ENCODE results near the gene SHOX. TPM values are rescaled to one million over a fixed set of nuclear protein-coding genes. Genes with fewer than 3 reads are reported as not detected.

The SHOX gene
- total RNA-seq, 4 donors from 2014 or later: 0.29 to 2.8 (median 0.89) TPM

GRCh38 chrX:632366-633042 is 1.9 kb downstream of the SHOX start:
- no peaks in the 10 kb centered on the region for H3K9me3 ChIP-seq
- in situ Hi-C loops (cut with MboI; ENCODE audit: low sequenced_read_pairs in 4 of 4): no loop called here
- intact Hi-C loops (cut with DNase I; ENCODE audit: low total_unique reads): no loop called here
- H3K27ac ChIP-seq: no peak overlapping the region
- peaks cover 37 to 73% (median 71%) of the 10 kb centered on the region in 3 donors for H3K27me3 ChIP-seq
- no peak for ATAC-seq
- no peaks in the 10 kb centered on the region for H3K4me1 ChIP-seq
- no peak for TF ChIP-seq POLR2A (IDR thresholded peaks at IDR 0.05)
- TF ChIP-seq, protein P1, sequence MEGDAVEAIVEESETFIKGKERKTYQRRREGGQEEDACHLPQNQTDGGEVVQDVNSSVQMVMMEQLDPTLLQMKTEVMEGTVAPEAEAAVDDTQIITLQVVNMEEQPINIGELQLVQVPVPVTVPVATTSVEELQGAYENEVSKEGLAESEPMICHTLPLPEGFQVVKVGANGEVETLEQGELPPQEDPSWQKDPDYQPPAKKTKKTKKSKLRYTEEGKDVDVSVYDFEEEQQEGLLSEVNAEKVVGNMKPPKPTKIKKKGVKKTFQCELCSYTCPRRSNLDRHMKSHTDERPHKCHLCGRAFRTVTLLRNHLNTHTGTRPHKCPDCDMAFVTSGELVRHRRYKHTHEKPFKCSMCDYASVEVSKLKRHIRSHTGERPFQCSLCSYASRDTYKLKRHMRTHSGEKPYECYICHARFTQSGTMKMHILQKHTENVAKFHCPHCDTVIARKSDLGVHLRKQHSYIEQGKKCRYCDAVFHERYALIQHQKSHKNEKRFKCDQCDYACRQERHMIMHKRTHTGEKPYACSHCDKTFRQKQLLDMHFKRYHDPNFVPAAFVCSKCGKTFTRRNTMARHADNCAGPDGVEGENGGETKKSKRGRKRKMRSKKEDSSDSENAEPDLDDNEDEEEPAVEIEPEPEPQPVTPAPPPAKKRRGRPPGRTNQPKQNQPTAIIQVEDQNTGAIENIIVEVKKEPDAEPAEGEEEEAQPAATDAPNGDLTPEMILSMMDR (IDR thresholded peaks at IDR 0.05 in 4 of 5, conservative IDR thresholded peaks at IDR 0.05 in 1 of 5): no peak
- no peak overlapping the region for H3K4me3 ChIP-seq
- no peaks in the 10 kb centered on the region for H3K36me3 ChIP-seq
- no peak for DNase-seq

GRCh38 chrX:633043-633984 is 2.7 kb downstream of the SHOX start:
- peaks cover 44 to 80% (median 79%) of the 10 kb centered on the region in 3 donors for H3K27me3 ChIP-seq
- no peak for TF ChIP-seq POLR2A (IDR thresholded peaks at IDR 0.05)
- TF ChIP-seq, protein P1 (IDR thresholded peaks at IDR 0.05 in 4 of 5, conservative IDR thresholded peaks at IDR 0.05 in 1 of 5): no peak

GRCh38 chrX:633985-634958 is 3.7 kb downstream of the SHOX start:
- Histone ChIP-seq H3K9me3 (no peaks in the 10 kb centered on the region), H3K4me3 (no peak overlapping the region), H3K27ac (no peak overlapping the region), H3K27me3 (peaks cover 45 to 88% (median 87%) of the 10 kb centered on the region in 3 donors), H3K4me1 (no peaks in the 10 kb centered on the region), H3K36me3 (no peaks in the 10 kb centered on the region)
- in situ Hi-C loops (cut with MboI; ENCODE audit: low sequenced_read_pairs in 4 of 4): no loop called here
- DNase-seq (no peak), ATAC-seq (no peak)
- intact Hi-C loops (cut with DNase I; ENCODE audit: low total_unique reads): no loop called here
- TF ChIP-seq, protein P1 (IDR thresholded peaks at IDR 0.05 in 4 of 5, conservative IDR thresholded peaks at IDR 0.05 in 1 of 5): no peak

More at GRCh38 chrX:633043-633984, 2.7 kb downstream of the SHOX start:
- no peaks in the 10 kb centered on the region for H3K9me3 ChIP-seq
- DNase-seq (no peak), ATAC-seq (no peak)
- H3K4me3 ChIP-seq: no peak overlapping the region
- in situ Hi-C loops (cut with MboI; ENCODE audit: low sequenced_read_pairs in 4 of 4) (no loop called here), intact Hi-C loops (cut with DNase I; ENCODE audit: low total_unique reads) (no loop called here)
- no peak overlapping the region for H3K27ac ChIP-seq
- H3K4me1 ChIP-seq: no peaks in the 10 kb centered on the region
- H3K36me3 ChIP-seq: no peaks in the 10 kb centered on the region

DNA sequence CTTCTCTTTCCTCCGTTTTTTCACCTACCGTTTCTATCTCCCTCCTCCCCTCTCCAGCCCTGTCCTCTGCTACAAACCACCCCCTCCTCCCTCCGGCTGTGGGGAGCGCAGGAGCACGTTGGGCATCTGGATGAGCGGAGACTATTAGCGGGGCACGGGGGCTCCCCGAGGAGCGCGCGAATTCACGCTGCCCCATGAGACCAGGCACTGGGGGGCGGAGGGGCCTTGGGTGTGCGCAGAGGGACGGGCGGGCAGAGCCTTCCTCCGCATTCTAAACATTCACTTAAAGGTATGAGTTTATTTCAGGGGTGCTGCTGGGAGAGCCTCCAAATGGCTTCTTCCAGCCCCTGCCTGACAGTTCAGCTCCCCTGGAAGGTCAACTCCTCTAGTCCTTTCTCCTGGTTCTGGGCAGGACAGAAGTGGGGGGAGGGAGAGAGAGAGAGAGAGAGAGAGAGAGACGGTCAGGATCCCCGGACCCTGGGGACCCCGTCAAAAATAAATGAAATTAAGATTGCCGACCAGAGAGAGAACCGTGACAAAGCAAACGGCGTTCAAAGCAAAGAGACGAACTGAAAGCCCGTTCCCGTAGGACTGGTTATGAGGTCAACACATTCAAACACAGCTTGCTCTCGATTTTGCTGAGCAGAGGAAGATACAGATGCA is 5.0 kb downstream of the SHOX start:
- ATAC-seq (no peak), DNase-seq (no peak)
- TF ChIP-seq, protein P1 (IDR thresholded peaks at IDR 0.05 in 4 of 5, conservative IDR thresholded peaks at IDR 0.05 in 1 of 5): no peak
- no peak for TF ChIP-seq POLR2A (IDR thresholded peaks at IDR 0.05)
- Histone ChIP-seq H3K4me1 (no peaks in the 10 kb centered on the region), H3K27ac (no peak overlapping the region), H3K36me3 (no peaks in the 10 kb centered on the region), H3K4me3 (no peak overlapping the region), H3K27me3 (peaks cover 34 to 85% (median 80%) of the 10 kb centered on the region in 3 donors), H3K9me3 (no peaks in the 10 kb centered on the region)
- in situ Hi-C loops (cut with MboI; ENCODE audit: low sequenced_read_pairs in 4 of 4) (no loop called here), intact Hi-C loops (cut with DNase I; ENCODE audit: low total_unique reads) (no loop called here)

Data from gastrocnemius medialis (tissue), 4 donors.